Measurements from ENCODE around the gene GAK. TPM values are rescaled to one million over a fixed set of nuclear protein-coding genes. Genes with fewer than 3 reads are reported as not detected.

GAK gene
- total RNA-seq, 1 donor from 2014 or later = 97.1 TPM

DNA sequence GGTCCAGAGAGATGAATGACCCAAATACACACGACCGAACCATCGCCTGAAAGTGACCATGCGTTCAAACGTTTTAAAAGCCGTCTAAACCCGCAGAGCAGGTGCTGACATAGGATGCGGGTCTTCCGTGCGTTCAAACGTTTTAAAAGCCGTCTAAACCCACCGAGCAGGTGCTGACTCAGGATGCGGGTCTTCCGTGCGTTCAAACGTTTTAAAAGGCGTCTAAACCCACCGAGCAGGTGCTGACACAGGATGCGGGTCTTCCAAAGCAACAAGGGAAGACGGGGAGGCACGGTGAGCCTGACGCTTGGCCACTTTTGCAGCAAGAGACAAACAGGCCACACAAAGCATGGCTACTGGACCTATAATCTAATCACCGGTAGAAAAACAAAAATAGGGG, 47.2 kb downstream of the GAK start:
- Mint-ChIP-seq H3K27ac (no peak overlapping the region), H3K36me3 (peaks cover 10% of the 10 kb centered on the region), H3K4me3 (no peak overlapping the region), H3K27me3 (no peaks in the 10 kb centered on the region), H3K9me3 (no peaks in the 10 kb centered on the region), H3K4me1 (ENCODE audit: unreplicated experiment) (no peaks in the 10 kb centered on the region)
- no peak for DNase-seq (ENCODE audit: extremely low spot score, unreplicated experiment)
- TF ChIP-seq, protein P1, sequence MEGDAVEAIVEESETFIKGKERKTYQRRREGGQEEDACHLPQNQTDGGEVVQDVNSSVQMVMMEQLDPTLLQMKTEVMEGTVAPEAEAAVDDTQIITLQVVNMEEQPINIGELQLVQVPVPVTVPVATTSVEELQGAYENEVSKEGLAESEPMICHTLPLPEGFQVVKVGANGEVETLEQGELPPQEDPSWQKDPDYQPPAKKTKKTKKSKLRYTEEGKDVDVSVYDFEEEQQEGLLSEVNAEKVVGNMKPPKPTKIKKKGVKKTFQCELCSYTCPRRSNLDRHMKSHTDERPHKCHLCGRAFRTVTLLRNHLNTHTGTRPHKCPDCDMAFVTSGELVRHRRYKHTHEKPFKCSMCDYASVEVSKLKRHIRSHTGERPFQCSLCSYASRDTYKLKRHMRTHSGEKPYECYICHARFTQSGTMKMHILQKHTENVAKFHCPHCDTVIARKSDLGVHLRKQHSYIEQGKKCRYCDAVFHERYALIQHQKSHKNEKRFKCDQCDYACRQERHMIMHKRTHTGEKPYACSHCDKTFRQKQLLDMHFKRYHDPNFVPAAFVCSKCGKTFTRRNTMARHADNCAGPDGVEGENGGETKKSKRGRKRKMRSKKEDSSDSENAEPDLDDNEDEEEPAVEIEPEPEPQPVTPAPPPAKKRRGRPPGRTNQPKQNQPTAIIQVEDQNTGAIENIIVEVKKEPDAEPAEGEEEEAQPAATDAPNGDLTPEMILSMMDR (conservative IDR thresholded peaks at IDR 0.05) = no peak

- DNase-seq (ENCODE audit: extremely low spot score, unreplicated experiment) = no peak
- Mint-ChIP-seq H3K4me1 (ENCODE audit: unreplicated experiment) (no peaks in the 10 kb centered on the region), H3K36me3 (peaks cover 13% of the 10 kb centered on the region), H3K4me3 (no peak overlapping the region), H3K27ac (no peak overlapping the region), H3K27me3 (no peaks in the 10 kb centered on the region), H3K9me3 (no peaks in the 10 kb centered on the region)
- TF ChIP-seq, protein P1 (conservative IDR thresholded peaks at IDR 0.05) = no peak
Observed at GRCh38 chr4:884259-884658, 47.9 kb downstream of the GAK start.

DNA sequence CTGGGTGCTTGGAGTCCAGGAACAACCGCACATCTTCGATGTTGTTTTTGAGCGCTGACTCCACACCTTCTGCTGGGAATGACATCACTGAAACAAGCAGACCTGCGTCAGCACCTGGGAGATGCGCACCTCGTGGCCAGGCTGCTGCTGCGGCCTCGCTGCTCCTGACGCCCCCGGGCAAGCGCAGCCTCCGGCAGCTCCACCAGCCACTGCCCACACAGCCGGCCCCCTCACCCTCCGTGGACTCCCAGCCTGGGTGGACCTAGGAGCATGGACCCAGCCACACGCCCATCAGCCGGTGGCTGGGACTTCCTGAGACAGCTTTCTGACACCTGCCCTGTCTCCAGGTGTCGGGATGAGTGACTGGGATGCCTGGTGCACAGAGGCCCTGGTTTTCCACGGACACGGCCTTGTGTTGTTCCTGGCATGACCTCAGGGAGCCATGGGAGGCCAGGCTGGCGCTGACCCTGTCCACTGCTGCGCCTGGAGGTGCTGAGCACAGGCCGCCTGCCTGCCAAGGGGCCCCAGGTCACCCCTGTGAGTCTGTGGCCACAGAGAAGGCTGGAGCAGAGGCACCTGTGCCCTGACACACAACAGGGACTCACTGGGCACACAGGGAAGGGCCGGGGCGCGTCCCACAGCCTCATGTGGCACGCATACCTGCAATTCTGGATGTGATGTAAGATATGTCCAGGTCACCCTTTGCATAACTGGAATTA, 48.6 kb downstream of the GAK start:
- TF ChIP-seq, protein P1 (conservative IDR thresholded peaks at IDR 0.05) = no peak
- Mint-ChIP-seq H3K4me1 (ENCODE audit: unreplicated experiment) (no peaks in the 10 kb centered on the region), H3K4me3 (no peak overlapping the region), H3K27ac (no peak overlapping the region), H3K9me3 (no peaks in the 10 kb centered on the region), H3K27me3 (no peaks in the 10 kb centered on the region), H3K36me3 (peaks cover 15% of the 10 kb centered on the region)
- no peak for DNase-seq (ENCODE audit: extremely low spot score, unreplicated experiment)

GRCh38 chr4:882646-883045, 49.5 kb downstream of the GAK start:
- peaks cover 12% of the 10 kb centered on the region for H3K36me3 Mint-ChIP-seq
- H3K27ac Mint-ChIP-seq = no peak overlapping the region
- no peak for DNase-seq (ENCODE audit: extremely low spot score, unreplicated experiment)
- no peaks in the 10 kb centered on the region for H3K27me3 Mint-ChIP-seq
- no peaks in the 10 kb centered on the region for H3K9me3 Mint-ChIP-seq
- TF ChIP-seq, protein P1 (conservative IDR thresholded peaks at IDR 0.05) = no peak
- H3K4me1 Mint-ChIP-seq (ENCODE audit: unreplicated experiment) = no peaks in the 10 kb centered on the region
- no peak overlapping the region for H3K4me3 Mint-ChIP-seq

- no peak overlapping the region for H3K4me3 Mint-ChIP-seq
- H3K9me3 Mint-ChIP-seq = no peaks in the 10 kb centered on the region
- H3K4me1 Mint-ChIP-seq (ENCODE audit: unreplicated experiment) = no peaks in the 10 kb centered on the region
- DNase-seq (ENCODE audit: extremely low spot score, unreplicated experiment) = no peak
- peaks cover 13% of the 10 kb centered on the region for H3K36me3 Mint-ChIP-seq
- TF ChIP-seq, protein P1 (conservative IDR thresholded peaks at IDR 0.05) = no peak
- H3K27me3 Mint-ChIP-seq = no peaks in the 10 kb centered on the region
- no peak overlapping the region for H3K27ac Mint-ChIP-seq
Observed at GRCh38 chr4:881709-882108, 50.4 kb downstream of the GAK start.
